GM19240 (cell line): Measurements from ENCODE around the gene CETN3.
A peak's percentile ranks its signal among the peaks of the same experiment; 100 is the strongest.

Experiments
- DNase-seq: peaks from one replicate; pipeline ENCODE4 v3.0.0; 2011; ENCODE audit warnings: low spot score; ENCODE audit not compliant: insufficient read length

Gene CETN3

DNA sequence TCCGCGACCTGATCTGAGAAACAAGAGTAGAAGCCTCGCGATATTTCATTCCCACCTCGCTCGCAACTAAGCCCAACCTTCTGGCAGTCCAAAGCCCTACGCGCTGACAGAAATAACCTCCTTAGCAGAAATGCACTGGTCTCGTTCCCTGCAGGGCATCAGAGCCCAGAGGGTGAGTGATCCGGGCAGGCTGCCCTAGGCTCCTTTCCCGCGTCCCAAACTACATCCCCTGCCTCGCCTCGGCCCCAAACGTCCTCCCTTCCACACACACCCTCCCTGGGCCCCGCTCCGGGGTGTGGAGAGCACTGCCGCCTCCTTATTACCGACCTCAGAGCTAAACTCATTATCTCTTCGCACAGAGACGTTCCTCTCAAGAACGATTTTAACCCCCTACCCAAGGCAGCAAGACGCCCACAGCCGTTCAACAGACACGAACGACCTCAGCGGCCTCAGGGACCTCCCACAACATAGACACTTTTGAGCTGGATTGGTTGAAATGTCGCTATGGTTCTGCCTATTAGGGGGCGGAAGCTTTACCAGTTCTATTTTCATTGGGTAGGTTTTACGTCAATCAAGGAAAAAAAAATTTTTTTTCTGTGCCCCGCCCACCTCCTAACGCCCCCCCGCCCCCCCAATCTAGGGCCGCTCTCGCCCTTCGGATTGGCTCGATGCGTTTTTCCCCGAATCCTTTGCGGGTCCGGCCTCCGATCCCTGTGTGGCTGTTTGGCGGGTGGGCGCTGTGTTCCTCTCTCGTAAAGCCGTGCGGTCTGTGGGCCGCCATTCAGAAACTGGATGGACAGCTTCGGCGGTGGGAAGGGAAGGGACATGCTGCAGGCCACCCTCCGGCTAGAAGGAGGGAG lies at the start of gene CETN3:
TSS of gene CETN3 (minus strand) at position 439 of the 860 bp plus-strand sequence. CDS start at position 344, 95 bp downstream.
- peak; percentile 48 for DNase-seq

DNA sequence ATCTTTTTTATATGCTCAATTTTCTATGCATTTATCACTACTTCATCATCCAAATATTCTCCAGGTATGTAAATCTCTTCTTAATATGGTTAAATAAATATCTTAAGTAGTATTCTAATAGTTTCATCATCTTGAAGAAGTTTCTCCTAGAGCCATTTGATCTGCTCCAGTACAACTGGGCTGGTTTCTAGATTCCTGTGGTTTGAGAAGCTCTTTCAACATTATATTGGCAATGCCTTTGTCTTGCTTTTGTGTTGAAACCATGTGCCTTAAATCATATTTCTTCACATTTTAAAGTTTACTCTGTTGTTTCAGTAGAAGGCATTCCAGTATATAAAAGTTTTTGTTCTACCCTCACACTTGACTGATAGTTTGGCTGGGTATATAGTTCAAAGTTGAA lies 37.4 kb upstream of the CETN3 start:
- no peak for DNase-seq

DNA sequence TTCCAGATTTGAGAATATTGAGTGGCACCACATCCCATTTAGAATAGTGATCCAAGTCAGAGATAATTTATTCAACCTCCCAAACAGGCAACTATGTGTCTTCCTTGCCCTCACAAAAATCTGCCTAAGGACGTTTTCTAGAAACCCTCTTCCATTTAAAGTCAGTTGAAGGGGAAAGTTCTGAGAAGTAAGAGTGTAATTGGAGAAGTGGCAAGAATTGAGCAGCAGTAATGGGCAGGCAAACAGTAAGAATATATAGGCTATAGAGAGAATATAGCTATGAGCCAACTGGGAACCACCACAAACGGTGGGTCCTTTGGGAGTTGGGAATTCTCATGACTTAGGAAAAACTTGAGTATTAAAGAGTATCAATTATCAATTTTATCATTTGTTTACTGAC lies 31.1 kb upstream of the CETN3 start:
- no peak for DNase-seq

DNA sequence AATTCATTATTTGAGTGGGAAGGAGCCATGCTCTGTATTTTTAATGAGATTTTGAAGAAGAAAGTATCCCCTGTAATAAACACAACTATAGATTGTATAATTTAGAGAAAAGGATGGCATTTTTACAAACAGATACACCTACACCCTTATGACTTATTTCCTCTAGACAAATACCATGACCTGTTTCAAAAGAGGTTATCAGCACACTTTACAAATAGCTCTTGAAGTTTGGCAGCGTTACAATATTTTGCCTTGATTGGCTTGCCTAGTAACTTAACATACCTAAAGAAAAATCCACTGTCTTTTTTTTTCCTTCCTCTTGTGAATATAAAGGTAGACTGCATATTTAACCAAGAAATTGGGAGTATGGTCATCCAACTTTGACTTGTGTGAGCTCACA lies 28.5 kb upstream of the CETN3 start:
- no peak for DNase-seq

DNA sequence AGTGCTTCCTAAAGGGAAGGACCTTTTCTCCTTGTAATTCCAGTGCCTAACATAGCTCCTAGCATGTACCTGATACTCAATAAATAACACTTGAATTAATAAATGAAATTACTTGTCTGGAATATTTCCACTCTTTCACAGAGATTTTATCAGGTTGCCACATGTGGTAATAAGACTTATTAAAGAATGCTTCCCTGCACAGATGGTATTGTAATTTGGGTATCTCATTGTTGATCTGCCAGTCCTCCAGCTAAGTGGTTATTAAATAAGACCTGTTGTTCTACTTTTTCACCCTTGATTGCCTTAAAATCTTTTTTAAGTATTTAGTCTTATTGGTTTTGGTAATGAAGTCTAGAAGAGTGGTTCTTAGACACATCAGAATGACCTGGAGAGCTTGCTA lies 28.1 kb upstream of the CETN3 start:
- no peak for DNase-seq

DNA sequence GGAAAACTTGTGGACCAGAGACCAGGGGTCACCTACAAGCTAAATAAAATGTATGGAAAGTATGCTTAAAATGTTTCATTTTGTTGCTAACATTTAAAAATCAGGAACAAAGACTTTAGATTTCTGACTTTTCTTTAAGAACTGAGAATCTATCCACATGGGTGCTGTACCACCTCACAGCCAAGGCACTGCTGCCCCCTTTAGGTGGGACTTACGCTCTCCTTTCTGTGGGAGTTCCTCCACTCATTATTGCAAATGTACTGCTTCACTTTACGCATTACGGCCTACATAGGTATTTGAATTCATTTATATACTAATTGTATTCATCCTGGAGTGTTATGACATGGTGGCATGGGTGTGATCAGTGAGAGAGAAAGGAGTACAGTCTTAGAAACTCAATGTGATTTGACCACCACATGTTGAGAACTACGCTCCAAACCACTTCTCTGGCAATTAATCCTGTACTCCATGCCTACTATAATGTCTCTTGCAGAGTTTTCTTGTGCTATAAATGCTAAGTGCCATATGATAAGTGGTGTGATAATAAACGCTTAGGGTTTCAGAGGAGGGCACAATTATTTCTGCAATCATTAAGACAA lies 24.7 kb upstream of the CETN3 start:
- DNase-seq = no peak

DNA sequence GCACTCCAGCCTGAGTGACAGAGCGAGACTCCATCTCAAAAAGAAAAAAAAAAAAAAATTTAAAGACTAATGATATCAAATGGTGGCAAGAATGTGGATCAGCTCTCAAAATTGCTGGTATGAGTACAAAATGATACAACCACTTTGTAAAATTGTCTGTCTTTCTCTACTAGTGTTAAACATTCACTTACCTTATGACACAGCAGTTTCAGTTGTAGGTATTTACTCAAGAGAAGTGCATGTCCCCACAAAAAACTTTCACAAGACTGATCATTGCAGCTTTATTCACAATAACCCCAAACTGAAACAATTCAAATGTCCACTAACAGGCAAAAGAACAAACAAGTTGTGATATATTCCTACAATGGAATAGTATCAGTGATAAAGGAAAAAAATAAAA lies 14.7 kb upstream of the CETN3 start:
- no peak for DNase-seq

DNA sequence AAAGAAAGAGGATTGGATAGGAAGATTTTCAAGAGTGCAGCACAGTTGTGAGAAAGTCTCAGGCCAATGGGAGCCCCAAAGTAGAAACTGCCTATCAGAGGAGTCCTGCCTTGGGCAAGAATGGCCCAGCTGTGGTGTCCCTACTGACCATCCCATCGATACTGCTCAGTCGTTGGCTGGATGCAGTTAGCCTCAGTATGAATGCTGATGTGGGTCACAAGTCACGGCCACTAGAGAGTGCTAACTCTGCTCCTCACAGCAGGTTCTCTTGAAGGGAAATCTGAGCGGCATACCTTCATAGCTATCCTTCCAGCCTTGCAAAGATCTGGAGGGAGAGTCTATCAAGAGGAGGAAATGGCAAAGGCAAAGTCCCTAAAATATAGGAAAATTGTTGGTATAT lies 11.6 kb upstream of the CETN3 start:
- DNase-seq = no peak

DNA sequence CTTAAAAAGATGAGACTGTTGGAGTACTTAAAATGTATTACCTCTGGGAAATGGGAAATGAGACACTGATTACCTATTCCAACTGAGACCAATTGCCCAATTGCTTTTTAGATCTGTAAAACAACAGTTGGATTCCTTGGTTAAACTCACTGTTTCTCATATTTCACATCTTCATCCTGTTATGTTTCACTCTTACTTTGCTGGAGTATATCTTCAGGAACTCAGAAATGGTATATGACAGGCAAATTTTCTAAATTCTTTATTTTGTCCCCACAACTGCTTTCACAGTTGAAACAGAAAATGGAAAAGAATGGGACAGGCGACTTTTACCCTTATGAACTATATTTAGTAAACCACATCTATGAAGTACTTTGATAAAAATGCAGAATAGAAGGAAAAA lies 8.7 kb upstream of the CETN3 start:
- no peak for DNase-seq

DNA sequence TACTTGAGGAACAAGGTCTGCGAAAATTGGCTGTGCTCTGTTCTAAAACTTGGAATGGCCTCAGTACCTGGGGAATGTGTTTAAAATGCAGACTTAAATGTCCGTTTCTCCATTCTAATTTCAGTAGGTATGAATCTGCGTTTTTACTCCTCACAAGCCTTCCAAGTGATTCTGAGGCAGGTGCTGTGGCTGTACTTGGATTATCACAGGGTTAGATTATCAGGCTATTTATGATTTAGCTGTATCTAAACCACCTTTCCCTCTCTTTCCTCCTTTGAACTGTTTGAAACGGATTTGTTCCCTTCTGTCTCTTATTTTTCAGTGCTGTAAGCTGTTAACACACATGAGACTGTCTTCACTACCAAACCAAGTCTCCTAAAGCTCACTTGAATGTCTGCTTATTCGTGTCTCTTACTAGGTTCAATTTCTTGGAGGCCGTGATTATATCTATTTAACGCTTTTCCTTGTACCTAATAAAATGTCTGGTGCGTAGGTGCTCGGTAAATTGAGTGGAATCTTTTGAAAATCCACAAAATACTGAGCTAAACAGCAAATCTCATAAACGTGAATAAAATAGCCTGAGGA lies 714 bp upstream of the CETN3 start:
- DNase-seq = no peak

DNA sequence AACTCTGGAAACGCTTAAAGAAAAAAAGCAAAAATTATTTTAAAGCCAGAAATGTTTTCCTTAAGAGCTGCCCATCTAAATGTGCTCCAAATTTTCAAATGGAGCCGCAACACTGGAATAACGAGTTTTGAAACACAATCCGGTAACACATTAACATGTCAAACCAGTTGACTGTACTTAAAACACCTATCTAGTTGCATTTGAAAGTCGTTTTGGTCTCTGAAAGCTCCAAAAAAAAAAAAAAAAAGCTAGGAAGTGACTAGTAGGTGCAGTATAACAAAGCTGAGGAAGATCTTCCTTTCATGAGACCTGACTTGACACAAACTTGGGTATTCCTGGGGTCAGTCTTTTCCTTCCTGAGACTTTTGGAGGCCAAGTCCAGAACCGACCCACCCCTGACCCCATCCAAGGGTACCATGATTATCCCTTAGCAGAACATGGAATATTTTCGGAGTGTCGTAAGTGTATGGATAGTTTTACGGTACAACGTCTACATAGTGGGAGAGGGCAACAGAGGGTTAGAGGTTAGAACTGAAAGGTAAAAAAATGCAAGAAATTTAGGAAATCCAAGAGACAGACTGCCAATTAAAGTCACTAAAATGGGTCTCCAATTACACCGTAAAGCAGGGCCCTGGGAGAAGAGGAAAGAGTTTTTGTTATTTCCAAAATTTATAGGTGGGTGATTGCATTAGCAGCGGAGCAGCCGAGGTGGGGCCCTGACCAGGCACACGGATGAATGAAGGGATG lies 812 bp downstream of the CETN3 start:
- no peak for DNase-seq

DNA sequence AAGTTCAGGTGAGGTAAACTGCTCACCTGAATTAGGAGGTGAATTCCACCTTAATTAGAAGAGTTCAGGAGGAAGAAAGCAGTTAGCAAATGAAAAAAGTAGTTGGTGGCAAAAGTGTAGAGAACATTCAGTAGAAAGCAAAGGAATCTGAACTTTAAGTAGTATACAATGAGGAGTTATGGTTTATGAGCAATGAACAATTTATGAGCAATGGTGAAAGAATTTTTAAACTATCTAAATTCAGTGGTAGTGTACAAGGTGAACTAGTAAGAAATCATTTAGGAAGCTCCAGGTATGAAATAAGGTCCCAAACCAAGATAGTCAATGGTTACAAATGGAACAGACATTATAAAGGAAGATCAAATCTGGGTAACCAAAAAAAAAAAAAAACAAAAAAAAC lies 3.1 kb downstream of the CETN3 start:
- no peak for DNase-seq

DNA sequence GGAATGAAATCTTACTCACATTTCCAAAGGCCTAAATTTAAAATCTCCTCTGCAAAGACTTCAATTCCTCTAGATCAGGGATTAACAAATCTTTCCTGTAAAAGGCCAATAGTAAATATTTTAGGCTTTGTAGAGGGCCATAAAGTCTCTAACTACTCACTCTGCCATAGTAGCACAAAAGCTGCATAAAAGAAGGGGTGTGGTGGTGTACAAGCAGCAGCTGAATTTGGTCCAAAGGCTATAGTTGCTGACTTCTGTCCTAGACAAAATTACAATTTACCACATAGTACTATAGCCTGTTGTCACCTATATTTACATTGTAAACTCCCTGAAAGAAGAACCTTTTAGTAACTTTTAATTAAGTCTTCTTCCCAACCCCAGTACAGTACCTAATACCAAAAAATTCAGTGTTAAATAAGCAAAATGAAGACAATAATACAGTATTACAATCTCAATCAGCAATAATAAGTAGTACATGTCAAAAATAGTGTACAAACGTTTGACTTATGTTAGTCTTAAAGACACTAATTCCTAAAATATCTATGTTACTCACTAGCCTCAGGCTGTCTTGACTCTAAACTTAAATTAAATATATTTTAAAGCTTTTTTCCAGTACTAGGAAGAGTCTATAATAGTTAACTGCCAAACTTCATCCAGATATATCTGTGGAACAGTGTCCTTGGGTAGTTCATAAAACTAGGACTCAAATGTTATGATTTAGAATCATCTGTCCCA lies 6.9 kb downstream of the CETN3 start:
- DNase-seq = no peak

DNA sequence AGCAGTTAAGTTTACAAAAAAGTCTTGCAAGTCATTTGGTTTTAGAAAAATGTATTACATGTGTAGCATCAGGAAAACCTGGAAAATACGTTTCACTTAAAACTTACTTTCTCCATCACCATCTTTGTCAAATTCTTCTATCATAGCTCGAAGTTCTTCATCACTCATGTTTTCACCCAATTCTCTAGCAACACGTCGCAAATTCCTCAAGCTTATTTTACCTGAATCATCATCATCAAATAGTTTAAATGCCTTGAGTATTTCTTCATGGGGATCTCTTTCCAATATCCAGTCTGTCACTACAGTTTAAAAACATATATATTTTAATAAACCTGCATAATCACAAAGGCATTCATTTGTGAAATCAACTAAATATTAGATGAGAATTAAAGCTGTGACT lies 10.3 kb downstream of the CETN3 start:
- no peak for DNase-seq

DNA sequence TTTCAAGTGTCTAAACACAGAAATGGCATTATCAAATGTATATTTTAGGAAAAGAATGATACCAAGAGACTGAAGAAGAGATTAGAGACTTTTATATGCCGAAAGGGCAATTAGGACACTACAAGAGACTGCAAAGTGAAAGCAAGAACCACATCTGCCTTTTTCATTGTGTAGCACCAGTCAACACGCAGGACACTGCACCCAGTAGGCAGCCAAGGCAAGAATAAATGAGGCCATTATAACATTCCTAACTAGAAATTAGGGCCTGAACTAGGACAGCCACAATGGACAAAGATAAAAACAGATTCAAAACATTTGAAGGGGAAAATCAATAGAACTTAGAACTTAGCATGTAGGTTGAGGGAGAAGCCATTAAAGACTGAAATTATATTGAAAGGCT lies 10.8 kb downstream of the CETN3 start:
- DNase-seq = no peak

DNA sequence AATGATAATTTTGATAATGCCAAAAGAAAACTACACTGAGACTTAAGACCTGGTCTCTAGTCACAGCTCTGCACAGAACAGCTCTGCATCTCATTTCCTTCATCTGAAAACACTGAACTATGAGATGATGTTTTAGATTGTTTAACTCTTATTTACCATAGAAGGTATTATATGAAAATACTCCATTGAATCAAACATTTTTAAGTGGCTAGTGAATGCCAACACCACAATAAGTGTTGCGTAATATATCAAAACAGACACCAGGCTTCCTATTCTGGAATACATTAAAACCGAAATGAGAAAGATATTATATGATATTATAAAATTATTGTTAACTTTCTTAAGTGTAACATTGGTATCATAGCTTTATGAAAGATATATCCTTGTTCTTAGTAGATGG lies 14.6 kb downstream of the CETN3 start:
- no peak for DNase-seq

DNA sequence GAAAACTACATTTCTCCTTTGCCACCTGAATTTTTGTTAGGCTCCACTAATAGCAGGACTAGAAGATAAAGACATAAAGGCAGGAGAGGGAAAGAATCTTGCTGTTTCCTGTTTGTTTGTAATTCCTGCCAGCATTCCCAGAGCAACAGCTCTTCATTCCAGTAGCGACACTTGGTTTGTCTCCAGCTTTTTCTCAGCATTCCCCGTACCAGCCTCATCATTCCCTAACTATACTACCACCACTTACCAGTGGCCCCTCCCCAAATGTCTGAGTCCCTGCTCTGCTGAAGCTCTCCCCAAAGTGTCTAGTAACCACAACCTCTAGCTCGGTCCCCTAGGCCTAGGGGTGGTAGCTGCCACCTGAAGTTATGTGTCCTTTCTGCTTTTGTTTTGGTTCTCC lies 18.6 kb downstream of the CETN3 start:
- DNase-seq = no peak

DNA sequence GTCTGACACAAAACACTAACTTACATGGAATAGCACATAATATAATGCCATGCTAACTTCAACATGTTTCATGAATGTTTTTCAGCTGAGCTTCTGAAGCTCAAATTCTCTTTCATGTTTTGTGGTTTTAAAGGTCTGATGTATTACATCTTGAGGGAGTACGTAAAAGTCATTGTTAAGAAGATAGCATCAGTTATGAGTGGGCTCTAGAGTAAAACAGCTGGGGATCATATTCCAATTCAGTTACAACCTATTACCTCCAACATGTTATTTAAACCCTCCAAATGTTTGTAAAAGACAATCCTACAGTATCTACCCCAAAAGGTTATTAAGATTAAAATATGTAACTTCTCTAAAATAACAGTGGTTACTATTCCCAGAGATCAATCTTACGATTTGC lies 19.2 kb downstream of the CETN3 start:
- DNase-seq = no peak

DNA sequence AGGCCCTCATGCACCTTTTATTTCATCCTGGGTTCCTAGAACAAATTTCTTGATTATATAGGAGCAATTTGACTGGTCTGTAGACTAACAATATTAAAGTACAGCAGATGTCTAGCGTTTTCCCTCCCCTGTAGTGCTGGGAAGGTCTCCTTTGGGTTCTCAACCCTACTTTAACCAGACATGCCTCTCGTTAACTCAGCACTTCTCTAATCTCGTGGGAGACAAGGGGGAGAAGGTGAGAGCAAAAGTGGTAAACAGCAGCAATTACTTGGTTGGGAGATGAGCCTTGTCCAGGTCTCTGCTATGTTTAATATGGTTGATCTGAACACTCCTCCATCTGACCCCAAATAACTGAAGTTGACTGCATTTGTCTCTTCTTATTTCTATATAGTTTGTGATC lies 22.0 kb downstream of the CETN3 start:
- no peak for DNase-seq

DNA sequence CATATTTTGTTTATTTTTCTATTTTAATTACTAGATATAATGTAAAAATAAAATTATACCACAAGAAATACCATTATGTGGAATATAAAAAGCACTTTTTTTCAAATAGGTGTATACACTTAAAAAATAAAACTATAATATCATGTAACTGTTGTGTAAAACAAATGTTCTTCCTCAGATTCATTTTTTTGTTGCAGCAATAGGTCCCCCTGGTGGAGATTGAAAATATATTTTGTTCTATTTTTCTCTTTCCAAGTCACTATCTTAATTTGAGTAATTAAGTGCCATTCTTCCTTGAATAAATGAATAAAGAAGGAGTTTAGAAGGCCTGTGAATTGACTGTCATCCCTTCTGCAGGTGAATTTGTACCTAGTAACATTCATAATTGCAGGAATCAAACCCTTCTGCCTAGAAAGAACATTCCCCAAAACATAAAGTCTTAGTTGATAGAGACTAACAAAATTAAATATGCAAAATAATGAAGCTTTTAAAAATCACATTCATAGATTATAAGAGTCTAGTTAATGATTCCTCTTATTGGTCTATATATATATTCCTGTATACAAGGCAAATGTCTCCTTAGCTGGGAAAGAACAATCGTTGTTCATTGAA lies 23.4 kb downstream of the CETN3 start:
- DNase-seq = no peak

DNA sequence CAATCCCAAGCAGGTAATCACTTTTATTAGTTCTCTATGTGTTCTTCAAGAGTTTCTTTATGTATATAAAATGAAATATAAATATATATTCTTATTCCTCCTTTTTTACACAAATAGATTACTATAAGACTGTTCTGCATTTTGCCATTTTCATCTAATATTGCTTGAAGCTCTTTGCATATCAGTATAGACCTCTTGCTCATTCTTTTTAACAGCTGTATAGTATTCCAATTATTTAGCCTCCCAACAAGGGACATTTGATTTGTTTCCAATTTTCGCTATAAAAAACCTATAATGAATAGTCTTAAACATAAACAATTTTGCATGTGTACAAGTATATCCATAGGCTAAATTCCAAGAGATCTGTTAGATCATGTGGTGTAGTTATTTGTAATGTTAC lies 25.2 kb downstream of the CETN3 start:
- no peak for DNase-seq
